Measurements from ENCODE around the gene ATP1B2. TPM values are rescaled to one million over a fixed set of nuclear protein-coding genes. Genes with fewer than 3 reads are reported as not detected.

Gene ATP1B2
- total and polyA plus RNA-seq, 9 of the 15 experiments (the other 6 are each of a cell fraction or from before 2014, with no cell fraction given) = 0.23 to 6.0 (median 0.99) TPM

- TF ChIP-seq HCFC1 (IDR thresholded peaks at IDR 0.05; ENCODE audit: low read depth, low read length) (peak; percentile 47), IRF2 (CRISPR knock-in tag; IDR thresholded peaks at IDR 0.05) (no peak), SFPQ (IDR thresholded peaks at IDR 0.05; ENCODE audit: low read depth, low read length) (no peak), MYBL2 (IDR thresholded peaks at IDR 0.05; ENCODE audit: low read depth) (no peak), MYBL2 (CRISPR knock-in tag; IDR thresholded peaks at IDR 0.05; ENCODE audit: borderline replicate concordance) (no peak), ZKSCAN8 (CRISPR knock-in tag; IDR thresholded peaks at IDR 0.05) (no peak), CTCF (IDR thresholded peaks at IDR 0.05 in 2 of 3, conservative IDR thresholded peaks at IDR 0.05 in 1 of 3; ENCODE audit: insufficient read depth in 2 of 3, low read depth in 1 of 3, low read length in 3 of 3) (no peak), ZNF507 (tag; conservative IDR thresholded peaks at IDR 0.05) (no peak), ZC3H4 (CRISPR knock-in tag; IDR thresholded peaks at IDR 0.05; ENCODE audit: borderline replicate concordance) (no peak), PHF20 (IDR thresholded peaks at IDR 0.05; ENCODE audit: partially characterized antibody) (no peak), FOXM1 (IDR thresholded peaks at IDR 0.05; ENCODE audit: low read depth) (no peak), FOXM1 (CRISPR knock-in tag; IDR thresholded peaks at IDR 0.05; ENCODE audit: low read depth) (no peak), TGIF2 (CRISPR knock-in tag; IDR thresholded peaks at IDR 0.05) (no peak), SMAD2 (IDR thresholded peaks at IDR 0.05; ENCODE audit: low read depth, low read length) (no peak), PURB (CRISPR knock-in tag; IDR thresholded peaks at IDR 0.05; ENCODE audit: low read depth) (no peak), NCOA4 (IDR thresholded peaks at IDR 0.05; ENCODE audit: partially characterized antibody) (no peak), RAD51 (IDR thresholded peaks at IDR 0.05; ENCODE audit: borderline replicate concordance, low read depth) (no peak), CHCHD3 (CRISPR knock-in tag; IDR thresholded peaks at IDR 0.05) (no peak), SIN3B (IDR thresholded peaks at IDR 0.05; ENCODE audit: low read depth) (no peak), POLR2AphosphoS5 (IDR thresholded peaks at IDR 0.05; ENCODE audit: control insufficient read depth, insufficient read depth, low read depth, low read length) (peak; percentile 71), SMAD1 (IDR thresholded peaks at IDR 0.05; ENCODE audit: low read depth, low read length, partially characterized antibody) (no peak), NR0B1 (IDR thresholded peaks at IDR 0.05; ENCODE audit: partially characterized antibody) (no peak), TAF7 (tag; IDR thresholded peaks at IDR 0.05) (peak; percentile 64; the same call in 1 of the 2 replicates)
Measured at GRCh38 chr17:7685533-7686221, 35.0 kb downstream of the ATP1B2 start (continued).
